ENCODE measurements around the gene QSOX2.
A peak's percentile ranks its signal among the peaks of the same experiment; 100 is the strongest.

The QSOX2 gene

GRCh38 chr9:136201609-136202453 lies 43.8 kb downstream of the QSOX2 start:
- DNase-seq: peak; percentile 16

GRCh38 chr9:136201174-136201573 lies 44.4 kb downstream of the QSOX2 start:
- DNase-seq: no peak

GRCh38 chr9:136200424-136200823 lies 45.2 kb downstream of the QSOX2 start:
- DNase-seq: no peak

- no peak for DNase-seq
Measured at GRCh38 chr9:136199391-136200288, 46.0 kb downstream of the QSOX2 start.

GRCh38 chr9:136198605-136199083 lies 47.0 kb downstream of the QSOX2 start:
- DNase-seq: no peak

- no peak for DNase-seq
Measured at GRCh38 chr9:136197930-136198604, 47.5 kb downstream of the QSOX2 start.

GRCh38 chr9:136197084-136197875 lies 48.3 kb downstream of the QSOX2 start:
- DNase-seq: no peak

- no peak for DNase-seq
Measured at GRCh38 chr9:136196404-136197083, 49.1 kb downstream of the QSOX2 start.

- DNase-seq: no peak
Measured at GRCh38 chr9:136194540-136194939, 51.1 kb downstream of the QSOX2 start.

- DNase-seq: no peak
Measured at GRCh38 chr9:136193891-136194279, 51.7 kb downstream of the QSOX2 start.

- DNase-seq: no peak
Measured at GRCh38 chr9:136193127-136193890, 52.3 kb downstream of the QSOX2 start.

GRCh38 chr9:136192289-136193126 lies 53.1 kb downstream of the QSOX2 start:
- DNase-seq: peak; percentile 13

- no peak for DNase-seq
Measured at GRCh38 chr9:136191960-136192286, 53.7 kb downstream of the QSOX2 start.

- DNase-seq: peak; percentile 8
Measured at GRCh38 chr9:136191099-136191959, 54.3 kb downstream of the QSOX2 start.

- DNase-seq: no peak
Measured at GRCh38 chr9:136190656-136191055, 55.0 kb downstream of the QSOX2 start.

- DNase-seq: no peak
Measured at GRCh38 chr9:136190237-136190601, 55.4 kb downstream of the QSOX2 start.

- no peak for DNase-seq
Measured at GRCh38 chr9:136189394-136190236, 56.0 kb downstream of the QSOX2 start.

Measured in fibroblast of skin of back (primary cell).